Astrocyte (in vitro differentiated cells and primary cell): ENCODE measurements around the gene SEMA3A.

Experiments used
- EZH2 ChIP-seq: IDR thresholded peaks from 2 replicates; pipeline ENCODE4 v1.6.1; 2012; ENCODE audit warnings: mild to moderate bottlenecking, low read length, inconsistent platforms; ENCODE audit not compliant: insufficient read depth
- TF ChIP-seq, protein P1 (sequence below): IDR thresholded peaks from 2 replicates; pipeline ENCODE4 v1.5.1; 2011; ENCODE audit warnings: low read depth, mild to moderate bottlenecking, inconsistent platforms, low read length, moderate library complexity; ENCODE audit not compliant: insufficient read depth

- TF ChIP-seq EZH2, result no peak
- TF ChIP-seq, protein P1, sequence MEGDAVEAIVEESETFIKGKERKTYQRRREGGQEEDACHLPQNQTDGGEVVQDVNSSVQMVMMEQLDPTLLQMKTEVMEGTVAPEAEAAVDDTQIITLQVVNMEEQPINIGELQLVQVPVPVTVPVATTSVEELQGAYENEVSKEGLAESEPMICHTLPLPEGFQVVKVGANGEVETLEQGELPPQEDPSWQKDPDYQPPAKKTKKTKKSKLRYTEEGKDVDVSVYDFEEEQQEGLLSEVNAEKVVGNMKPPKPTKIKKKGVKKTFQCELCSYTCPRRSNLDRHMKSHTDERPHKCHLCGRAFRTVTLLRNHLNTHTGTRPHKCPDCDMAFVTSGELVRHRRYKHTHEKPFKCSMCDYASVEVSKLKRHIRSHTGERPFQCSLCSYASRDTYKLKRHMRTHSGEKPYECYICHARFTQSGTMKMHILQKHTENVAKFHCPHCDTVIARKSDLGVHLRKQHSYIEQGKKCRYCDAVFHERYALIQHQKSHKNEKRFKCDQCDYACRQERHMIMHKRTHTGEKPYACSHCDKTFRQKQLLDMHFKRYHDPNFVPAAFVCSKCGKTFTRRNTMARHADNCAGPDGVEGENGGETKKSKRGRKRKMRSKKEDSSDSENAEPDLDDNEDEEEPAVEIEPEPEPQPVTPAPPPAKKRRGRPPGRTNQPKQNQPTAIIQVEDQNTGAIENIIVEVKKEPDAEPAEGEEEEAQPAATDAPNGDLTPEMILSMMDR, result no peak
These were observed 3.3 kb downstream of the SEMA3A start for GRCh38 chr7:84191261-84191660.
